A375 (cell line): Measurements from ENCODE around the gene SLC10A6. TPM values are rescaled to one million over a fixed set of nuclear protein-coding genes. Genes with fewer than 3 reads are reported as not detected.

Experiments
- total RNA-seq: library from RNA; depleted of rRNA; stranded (reverse); fragments of >200 nt; shearing (Covaris generic); gene quantifications from 2 replicates; pipeline ENCODE4 v1.2.3, GENCODE V29; 2014; rRNA removed

Gene SLC10A6
- not detected in 2 replicates for total RNA-seq

GRCh38 chr4:86848732-86849619, at the start of gene SLC10A6:
Gene SLC10A6 (minus strand): TSS chr4:86849384. CDS start chr4:86849115, 269 bp downstream.

GRCh38 chr4:86891762-86892635, 42.8 kb upstream of the SLC10A6 start, which contains the start of gene C4orf36:
Gene C4orf36 (minus strand): TSS chr4:86892422. CDS start chr4:86891520, 902 bp downstream.

Other genes with a start within 250 kb of the SLC10A6 start
- gene C4orf36, start 43.0 kb upstream of the SLC10A6 start, total RNA-seq, result 1.4 TPM in 1 of 2 replicates, not detected in the other
- gene AFF1, start 85.6 kb upstream of the SLC10A6 start, total RNA-seq, result 6.1 and 7.7 TPM in 2 replicates